NCI-H1694 treated with DMSO at 0.1 percent for 48 hours (cell line): ENCODE results near the gene CACNA1S.
A peak's percentile ranks its signal among the peaks of the same experiment; 100 is the strongest.

Experiments used
- DNase-seq: peaks from one replicate; lab custom pipeline; 2025; lab: John Stamatoyannopoulos, UW

The CACNA1S gene

DNA sequence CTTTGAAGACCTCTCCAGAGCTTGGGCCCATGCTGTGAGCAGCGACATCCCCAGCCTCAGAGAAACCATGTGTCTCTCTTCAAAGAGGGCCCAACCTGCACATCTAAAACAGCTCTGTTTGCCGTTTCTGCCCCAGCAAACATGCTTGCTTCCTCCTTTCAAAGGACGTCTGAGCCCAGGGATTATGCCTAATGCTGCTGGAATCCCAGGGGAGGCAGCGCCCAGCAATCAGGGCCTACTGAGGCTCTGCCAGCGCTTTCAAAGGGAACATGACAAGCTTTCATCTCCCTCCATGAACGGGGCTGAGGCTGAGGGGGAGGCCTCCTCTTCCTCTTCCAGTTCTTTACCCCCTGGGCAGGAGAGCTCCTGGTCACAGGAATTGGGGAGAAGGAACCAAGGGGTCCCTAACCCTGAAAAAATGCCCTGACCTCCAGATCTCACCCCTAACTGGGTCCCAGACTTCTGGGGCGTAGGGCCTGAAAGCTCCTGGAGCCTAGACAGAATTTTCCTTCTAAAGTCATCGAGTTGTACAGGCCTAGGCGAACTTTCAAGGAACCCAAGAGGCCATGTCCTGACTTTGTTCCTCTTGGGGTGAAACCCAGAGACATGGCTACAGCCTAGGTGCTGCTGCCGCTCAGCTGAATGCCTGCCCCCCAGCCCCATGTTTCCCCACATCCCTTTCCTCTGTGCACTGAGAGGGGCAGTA lies 28.2 kb upstream of the CACNA1S start:
- DNase-seq = no peak

DNA sequence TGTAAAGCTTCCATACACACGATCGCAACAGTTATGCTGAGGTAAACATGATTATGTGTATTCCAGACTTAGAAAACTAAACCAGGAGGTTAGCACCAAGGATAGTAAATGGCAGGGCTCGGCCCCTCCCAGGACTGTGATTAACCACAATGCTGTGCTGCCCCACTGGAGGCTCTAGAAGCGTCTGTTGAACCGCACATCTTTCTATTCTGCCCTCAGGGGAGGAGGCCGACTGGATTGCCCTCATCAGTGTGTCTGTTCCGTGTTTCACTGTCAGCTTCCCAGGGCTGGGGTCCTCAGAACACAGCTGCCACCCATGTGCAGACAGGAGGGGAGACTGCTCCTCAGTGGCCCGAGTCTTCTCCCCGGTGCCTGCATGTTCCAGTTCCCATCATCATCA lies 27.5 kb upstream of the CACNA1S start:
- no peak for DNase-seq

DNA sequence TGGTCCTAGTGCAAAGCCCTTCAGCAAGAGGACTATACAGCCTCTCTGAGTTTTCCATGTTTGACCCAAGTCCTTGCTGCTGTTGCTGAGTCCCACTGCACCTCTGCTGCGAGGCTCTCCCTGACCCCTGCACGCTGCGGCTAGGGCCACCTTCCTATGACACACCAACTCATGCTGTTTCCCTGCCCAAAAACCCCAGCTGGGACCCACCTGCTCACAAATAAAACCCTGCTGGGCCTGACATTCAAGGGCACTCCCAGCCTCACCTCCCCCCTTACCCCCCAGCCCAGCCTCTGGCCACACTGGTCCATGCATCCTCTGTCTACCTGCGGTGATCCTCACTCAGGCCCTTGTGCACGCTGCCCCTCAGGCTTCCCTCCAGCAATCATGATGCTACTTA lies 27.1 kb upstream of the CACNA1S start:
- DNase-seq = no peak

GRCh38 chr1:201138311-201138840 lies 26.1 kb upstream of the CACNA1S start:
- DNase-seq = no peak

DNA sequence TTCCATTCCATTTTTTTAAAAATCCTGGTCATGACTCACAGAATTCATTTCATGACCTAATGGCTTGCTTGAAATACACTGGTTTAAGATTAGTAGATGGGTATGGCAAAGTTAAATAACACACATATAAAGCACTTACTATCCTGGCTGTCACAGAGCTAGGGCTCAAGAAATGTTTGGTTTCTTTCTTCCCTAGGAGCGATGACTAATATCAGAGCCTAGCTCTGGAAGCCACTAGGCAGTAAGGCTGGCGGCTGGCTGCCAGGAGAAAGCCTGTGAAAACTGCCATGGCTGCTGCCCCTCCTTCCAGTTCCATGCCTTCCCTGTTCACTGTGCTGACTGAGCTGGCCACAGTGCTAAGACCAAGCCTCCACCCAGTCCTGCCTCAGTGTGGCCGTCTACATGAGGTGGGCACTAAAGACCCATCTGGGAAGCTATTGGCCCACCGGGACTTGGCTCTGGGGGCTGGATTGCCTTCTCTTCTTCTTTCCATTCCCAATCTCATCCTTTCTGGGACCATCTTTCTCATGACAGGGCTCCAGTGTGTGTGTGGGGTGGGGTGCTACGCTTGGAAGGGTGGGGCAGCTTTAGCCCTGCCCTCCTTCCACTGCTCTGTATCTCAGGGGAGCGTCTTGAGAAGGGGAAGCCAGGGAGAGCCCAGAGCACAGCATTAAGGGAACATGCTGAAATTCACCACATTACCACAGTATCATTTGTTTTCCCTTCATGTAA lies 25.5 kb upstream of the CACNA1S start:
- no peak for DNase-seq

DNA sequence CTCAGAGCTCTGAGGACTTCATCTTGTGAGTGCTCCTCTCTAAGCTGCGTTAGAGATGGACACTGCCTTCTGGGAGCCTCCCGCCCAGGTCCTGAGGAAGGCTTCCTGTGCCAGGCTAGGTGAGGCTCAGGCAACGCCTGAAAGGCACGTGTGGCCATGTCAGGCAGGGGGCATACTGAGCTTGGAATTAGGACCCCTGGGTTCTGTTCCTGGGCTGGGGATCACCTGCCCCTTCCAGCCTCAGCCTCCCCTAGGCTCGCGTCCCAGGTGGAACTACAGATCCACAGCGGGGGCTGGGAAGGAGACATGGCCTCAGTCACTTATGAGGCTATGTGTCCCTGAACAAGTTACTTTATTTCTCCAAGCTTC lies 24.8 kb upstream of the CACNA1S start:
- no peak for DNase-seq

DNA sequence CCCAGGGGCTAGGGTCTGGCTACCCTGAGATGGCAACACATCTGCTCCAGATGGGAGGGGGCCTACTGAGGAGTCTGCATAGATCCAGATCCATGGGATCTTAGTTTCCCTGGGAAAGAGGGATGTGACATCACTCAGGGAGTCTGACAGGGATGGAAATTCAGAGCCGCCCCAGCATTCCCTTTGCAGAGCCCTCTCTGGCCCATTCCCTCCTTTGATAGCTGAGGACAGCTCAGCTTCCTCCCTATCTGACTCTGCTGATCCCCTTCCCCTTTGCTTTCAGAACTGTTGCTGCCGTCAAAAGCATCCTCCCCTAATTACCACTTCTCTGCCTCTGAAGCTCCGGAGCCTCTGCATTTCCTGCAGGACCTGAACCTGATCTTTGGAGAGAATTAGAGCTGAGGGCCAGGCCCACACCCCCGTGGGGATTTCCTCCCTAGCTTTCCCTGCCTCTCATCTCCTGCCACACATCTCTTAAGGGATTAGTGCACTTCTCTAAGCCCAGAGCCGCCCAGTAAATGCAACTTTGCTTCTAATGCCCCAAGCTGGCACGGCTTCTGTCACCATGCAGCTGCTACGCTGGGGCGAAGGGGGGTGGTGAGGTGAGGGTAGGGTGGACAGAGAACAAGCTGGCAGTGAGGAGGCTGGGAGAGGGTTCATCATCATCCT lies 24.3 kb upstream of the CACNA1S start:
- DNase-seq = no peak

DNA sequence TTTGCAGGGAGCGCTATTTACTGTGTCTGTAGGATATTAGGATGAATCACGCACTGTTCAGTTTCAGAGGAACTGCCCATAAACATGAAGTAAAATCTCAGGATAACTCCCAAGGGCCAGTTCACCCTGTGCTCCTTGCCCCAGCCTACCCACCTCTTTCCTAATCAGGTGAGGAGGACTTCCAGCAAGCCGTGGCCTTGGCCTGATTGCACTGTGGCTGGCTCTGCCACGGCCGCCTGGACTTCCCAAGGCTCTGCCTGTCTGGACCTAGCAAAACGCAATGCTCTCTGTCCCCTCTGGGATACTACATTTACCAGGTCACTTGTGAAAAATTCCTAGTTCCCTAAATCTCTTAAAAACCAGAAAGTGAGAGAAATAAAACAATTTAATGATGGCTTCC lies 22.2 kb upstream of the CACNA1S start:
- DNase-seq = no peak

GRCh38 chr1:201131398-201131797 lies 19.2 kb upstream of the CACNA1S start:
- no peak for DNase-seq

DNA sequence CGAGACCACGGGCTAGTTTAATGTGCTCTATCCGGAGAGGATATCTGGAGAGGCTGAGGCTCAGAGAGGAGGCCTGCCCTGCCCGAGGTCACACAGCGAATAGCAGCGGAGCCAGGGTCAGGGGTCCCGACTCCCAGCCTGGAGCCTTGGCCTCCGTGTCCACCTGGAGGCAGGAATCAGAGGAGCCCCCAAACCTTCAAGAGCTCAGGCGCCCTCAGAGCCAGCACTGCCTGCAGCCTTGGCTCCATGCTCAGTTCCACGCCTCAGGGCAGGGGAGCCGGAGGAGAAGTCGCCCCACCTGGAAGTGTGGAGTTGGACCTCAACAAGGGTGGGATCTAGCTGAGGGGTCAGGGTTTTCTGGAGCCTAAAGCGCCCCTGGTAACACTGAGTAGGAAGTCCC lies 16.7 kb upstream of the CACNA1S start:
- DNase-seq = no peak

- no peak for DNase-seq
Measured at GRCh38 chr1:201128476-201128875, 16.2 kb upstream of the CACNA1S start.

GRCh38 chr1:201127755-201128455 lies 15.7 kb upstream of the CACNA1S start:
- DNase-seq = no peak

DNA sequence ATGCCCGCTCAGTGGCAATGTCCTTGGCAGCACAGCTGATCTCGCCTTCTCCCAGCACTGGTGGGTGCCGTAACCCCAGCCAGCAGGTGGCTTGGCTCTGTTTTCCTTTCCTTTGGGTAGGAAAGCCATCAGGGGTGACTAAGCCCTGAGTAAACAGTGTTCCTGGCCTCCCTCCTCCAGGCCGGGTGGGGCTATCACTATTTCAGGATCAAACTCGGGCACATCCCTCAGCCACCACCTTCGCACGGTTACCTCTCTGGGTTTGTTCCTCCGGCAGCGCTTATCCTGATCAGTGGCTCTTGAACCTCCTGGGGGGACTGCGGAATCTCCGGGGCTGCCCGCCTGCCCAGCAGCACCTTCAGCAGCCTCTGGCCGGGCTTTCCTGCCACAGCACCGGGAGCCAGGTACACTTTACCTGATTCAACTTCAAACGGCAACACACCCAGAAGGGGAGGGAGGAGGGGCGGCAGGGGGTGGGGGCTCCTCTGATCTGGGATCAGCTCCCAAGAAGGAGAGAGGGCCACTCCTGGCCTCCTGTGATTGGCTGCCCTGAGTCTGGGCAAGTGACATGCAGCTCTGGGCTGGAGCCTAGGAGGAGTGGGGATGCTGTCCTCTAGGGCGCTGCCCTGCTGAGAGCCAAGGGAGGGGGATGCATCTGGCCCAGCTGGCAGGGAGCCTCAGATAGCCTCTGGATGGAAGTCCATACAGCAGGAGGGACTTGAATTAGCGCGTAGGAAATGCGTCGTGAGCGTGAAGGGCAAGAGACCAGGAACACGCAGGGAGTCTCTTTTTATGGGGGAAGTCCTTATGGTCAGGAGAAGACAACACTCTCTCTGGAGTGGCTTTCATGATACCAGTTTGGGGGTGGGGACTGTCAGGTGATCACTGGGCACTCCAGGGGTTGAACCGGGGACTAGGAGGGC lies 14.9 kb upstream of the CACNA1S start, which contains the start of gene ASCL5:
Gene ASCL5 (minus strand): TSS at position 353 of the 923 bp plus-strand sequence. CDS start 11,812 bp downstream, outside the sequence.
- DNase-seq = no peak

DNA sequence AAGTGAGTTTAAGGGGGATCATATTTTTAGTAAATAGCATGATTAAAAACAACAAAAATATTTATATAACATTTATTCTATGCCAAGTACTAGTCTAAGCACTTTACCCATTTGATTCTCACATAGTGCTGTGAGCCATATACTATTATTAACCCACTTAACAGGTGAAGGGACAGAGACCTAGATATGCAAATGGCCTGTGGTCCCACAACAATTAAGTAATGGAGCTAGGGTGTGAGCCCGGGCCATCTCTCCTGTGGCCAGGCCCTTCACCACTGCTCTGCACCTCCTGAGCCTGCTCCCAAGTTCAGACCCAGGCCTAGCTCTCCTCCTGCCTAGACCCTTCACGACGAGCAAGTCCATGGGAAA lies 14.2 kb upstream of the CACNA1S start:
- no peak for DNase-seq

DNA sequence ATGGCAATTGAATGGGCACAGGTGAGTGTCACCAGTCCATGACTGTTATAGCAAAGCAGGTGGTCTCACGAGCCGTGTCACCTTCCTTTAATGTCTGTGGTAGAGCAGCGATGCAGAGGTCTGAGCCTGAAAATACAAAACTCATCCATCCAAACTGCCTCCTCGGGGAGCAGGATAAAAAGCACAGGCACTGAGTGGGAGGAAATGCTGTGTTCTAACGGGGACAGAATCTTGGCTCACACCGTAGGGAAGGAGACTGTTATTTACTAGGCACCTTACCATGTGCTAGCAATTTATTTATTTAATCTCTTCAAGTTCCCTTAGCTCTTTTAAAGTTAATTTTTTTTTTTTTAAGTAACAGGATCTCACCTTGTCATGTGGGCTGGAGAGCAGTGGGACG lies 13.6 kb upstream of the CACNA1S start:
- DNase-seq = no peak

DNA sequence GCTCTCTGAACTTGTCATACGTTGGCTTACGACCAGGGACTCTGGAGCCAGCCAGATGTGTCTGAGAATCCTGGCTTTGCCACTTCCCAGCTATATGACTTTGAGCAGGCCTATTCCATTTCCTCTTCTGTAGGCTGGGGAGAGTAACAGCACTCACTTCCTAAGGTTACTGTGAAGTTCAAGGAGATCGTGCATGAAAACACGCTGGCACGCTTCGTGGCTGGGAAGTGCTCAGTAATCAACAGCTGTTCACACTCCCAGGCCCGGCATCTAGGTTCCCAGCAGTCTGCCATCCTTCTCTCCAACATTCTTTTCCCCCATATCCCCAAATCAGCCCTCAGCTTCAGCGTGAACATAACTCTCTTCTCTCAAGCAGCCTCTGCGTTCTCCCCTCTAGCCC lies 12.8 kb upstream of the CACNA1S start:
- peak; percentile 50 for DNase-seq

- DNase-seq = no peak
Measured at GRCh38 chr1:201123866-201124265, 11.6 kb upstream of the CACNA1S start.

DNA sequence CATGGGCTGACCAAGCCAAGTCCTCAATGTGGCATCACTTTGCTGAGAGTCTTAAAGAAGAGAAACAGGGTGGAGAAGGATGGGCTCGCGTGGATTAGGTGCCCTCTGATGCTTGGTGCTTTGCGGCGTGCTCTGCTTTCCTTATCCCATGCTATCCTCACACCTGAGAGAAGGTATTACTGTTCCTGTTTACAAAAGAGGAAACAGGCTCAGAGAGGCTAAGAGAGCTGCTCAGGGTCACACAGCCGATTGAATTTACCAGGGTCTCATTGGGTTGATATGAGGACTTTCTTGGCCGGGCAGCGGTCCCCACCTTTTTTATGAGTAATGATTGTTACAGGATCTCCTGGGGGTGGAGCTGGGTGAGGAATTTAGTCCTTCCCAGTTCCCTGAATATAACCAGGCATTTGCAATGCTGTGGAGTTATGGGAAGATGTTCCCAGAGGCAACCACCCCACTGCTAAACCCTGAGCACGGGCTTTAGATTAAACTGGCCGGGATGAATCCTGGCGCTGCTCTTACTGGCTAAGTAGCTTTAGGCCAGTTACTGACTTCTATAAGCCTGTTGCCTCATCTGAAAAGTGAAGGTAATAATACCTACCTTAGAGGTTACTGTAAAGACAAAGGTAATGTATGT lies 10.2 kb upstream of the CACNA1S start:
- no peak for DNase-seq

DNA sequence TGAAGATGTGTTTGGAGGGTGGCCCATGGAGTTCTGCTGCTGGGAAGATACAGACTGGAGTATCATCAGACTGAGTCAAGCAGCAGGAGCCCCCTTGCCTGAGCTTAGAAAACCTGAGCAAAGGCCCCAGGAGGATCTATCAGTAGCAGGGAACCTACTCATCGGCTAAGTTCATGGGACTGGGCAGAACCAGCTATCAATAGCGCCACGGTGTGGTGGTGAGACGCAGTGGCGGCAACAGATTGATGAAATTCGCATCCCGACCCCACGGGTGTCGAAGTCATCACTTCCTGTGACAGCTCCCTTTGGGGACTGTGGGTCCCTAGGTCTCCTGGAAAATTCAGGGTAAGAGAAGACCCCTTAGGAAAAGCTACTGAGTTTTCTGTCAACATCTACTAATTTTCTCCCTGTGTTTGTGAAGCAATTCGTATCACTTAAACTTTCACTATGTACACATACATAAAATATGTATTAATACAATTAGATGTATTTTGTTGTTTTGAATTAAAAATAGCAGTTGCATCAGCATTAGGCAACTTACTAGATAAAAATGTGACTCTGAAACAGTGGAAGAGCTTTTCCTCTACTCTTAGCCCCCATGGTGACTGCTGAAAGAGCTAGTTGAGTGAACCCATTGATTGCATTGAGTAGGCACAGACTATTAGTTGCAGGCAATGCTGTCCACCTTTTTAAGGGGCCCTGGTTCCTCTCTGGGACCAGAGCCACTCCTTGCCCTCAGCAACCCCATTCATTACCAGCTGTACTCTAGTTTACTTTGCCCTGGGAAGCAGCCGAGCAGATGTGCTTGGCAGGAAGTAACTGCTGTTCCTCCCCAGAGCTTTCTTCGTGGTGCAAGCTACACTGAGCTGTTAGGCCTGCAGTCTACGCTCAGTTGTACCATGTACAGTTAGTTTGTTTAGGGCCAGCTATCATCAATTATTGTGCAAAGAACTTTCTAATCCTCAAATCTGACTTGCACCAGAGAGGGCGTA lies 7.3 kb upstream of the CACNA1S start:
- DNase-seq = peak; percentile 11
